HL-60/S4 treated with phorbol 12-myristate 13-acetate at 8.2 ng/mL for 4 days and 3 days (cell line): ENCODE results near the gene PWWP2B.

ENCODE experiments used
- in situ Hi-C: fragments of 300-500 bp; cut with MboI; formaldehyde crosslinking; loops from 2 replicates; pipeline ENCODE4 v1.15.0; 2022; ENCODE audit warnings: low sequenced_read_pairs

The PWWP2B gene

DNA sequence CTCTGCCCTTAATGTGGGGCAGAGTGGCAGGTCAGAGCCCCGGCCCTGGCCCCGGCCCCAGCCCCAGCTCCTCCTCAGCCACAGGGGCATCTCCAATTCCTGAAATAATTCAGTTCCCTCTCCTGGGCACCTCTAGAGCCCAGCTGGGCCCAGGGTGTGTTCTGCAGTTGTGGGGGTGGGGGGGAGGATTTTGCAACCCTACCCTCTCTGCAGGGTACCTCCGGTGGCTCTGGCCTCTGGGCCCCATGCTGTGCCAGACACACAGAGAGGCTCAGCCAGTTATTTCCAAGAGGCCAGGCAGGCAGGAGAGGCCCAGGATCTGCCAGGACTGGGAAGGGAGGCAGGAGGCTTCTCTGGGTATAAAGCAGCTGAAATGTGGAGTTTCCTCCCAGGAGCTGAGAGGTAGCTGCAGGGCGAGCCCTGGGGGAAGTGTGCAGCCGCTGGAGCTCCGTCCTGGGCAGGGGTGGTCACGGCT lies 47.9 kb downstream of the PWWP2B start:
- in situ Hi-C loops = no loop called here

DNA sequence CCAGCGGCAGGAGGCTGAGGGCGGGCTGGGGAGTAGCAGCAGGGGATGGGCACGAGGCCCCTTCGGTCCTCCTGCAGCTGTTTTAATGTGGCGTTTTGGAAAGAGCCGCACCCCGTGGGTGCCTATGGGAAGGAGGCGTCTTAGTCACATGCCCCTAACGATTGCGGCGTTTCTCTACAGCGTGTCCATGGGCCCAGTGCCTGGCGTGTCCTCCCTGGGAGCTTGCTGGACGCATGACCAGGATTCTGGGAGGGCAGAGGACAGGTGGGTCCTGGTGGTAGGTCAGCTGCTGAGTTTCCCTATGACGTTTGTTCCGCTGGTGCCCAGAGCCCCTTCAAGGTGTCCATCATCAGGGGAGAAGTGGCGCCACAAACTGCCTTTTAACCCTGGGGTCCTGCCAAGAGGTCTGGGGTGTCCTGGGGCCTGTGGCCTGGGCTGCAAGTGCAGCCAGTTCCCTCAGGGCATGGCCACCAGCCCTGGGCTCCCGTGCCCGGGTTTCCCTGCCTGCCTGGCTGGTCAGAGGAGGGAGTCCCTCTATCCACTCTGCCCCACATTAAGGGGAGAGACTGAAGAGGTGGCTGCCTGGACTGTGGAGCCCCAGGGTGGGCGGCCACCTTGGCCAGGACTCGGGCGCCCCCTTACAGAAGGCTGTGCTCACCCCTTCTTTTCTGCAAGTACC lies 48.7 kb downstream of the PWWP2B start:
- in situ Hi-C loops = no loop called here

- in situ Hi-C loops = no loop called here
Observed at GRCh38 chr10:132446195-132446581, 49.2 kb downstream of the PWWP2B start.

- in situ Hi-C loops = no loop called here
Observed at GRCh38 chr10:132446661-132447445, 49.9 kb downstream of the PWWP2B start.

DNA sequence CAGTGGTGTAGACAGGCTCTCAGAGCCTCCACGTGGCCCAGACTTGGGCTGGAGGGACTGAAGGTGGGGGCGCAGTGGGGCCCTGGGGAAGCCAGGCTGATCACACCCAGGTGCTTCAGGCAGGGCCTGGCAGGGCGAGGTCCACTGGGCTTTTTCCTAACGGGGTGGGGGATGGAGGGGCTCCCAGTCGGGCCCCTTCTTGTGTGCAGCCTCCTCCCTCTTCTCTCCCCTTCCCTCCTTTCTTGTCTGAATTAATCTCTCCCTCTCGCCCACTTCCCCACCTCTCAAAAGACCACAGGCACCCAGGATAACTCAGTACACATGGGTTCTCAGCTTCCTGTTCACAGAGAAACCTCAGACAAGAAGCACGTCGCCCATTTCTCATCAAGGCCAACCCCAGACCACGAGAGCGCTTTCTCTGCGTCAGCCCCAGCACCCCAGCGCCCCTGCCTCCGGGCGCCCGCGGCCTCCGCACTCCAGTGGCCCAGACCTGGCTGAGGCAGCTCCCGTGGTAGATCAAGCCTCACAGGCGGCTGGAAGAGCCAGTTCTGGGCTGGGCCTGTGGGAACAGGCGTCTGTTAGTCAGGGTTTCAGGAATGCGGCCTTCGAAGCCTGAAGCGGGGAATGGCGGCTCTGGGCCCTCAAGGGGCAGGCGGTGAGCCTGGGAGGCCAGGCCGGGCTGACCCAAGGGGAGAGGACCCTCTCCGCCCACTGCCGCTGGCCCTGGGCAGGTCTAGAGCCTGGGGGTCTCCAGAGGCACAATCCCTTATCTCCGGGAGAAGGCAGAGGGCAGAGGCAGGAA lies 50.6 kb downstream of the PWWP2B start:
- in situ Hi-C loops = no loop called here

DNA sequence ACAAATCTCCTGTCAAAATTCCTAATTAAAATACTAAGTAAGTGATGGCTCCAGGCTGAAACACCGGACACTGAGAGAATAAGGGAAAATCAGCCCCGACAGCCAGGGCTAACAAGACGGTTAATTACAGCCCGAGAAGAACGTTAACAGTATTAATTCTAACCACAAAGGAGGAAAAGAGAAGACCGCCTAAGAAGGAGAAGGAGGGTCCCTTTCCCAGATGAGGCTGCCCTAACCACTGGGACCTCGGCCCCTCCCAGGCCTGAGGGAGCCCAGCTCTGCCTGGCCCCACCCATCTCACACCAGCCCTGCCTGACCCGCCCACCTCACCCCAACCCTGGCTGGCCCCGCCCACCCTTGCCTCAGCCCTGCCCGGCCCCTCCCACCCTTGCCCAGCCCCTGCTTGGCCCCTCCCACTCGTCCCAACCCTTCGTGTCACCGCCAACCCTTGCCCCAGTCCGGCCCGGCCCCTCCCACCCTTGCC lies 51.3 kb downstream of the PWWP2B start:
- in situ Hi-C loops = no loop called here

- in situ Hi-C loops = no loop called here
Observed at GRCh38 chr10:132449051-132449810, 52.2 kb downstream of the PWWP2B start.

GRCh38 chr10:132449811-132450181 lies 52.8 kb downstream of the PWWP2B start:
- in situ Hi-C loops = loop anchor here (10.0 kb wide), 2 partner anchors 185 to 225 kb away; no protein-coding TSS in a partner anchor

DNA sequence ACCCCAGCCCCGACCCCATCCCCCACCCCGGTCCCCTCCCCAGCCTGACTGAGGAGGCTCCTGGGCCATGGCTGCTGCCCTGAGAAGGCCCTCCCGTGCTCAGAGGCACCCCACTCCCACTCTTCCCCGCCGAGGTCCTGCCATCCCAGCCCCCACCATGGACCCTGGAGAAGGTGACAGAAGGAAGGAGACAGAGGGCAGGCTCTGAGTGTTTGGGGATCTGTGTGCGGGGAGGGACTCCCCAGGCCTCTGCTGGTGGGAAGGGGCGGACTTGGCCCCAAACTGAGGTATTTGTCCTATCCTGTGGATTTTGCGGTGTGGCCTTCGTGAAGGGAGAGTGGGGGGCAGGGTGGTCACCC lies 53.4 kb downstream of the PWWP2B start:
- in situ Hi-C loops = loop anchor here (10.0 kb wide), 2 partner anchors 184 to 226 kb away; no protein-coding TSS in a partner anchor

DNA sequence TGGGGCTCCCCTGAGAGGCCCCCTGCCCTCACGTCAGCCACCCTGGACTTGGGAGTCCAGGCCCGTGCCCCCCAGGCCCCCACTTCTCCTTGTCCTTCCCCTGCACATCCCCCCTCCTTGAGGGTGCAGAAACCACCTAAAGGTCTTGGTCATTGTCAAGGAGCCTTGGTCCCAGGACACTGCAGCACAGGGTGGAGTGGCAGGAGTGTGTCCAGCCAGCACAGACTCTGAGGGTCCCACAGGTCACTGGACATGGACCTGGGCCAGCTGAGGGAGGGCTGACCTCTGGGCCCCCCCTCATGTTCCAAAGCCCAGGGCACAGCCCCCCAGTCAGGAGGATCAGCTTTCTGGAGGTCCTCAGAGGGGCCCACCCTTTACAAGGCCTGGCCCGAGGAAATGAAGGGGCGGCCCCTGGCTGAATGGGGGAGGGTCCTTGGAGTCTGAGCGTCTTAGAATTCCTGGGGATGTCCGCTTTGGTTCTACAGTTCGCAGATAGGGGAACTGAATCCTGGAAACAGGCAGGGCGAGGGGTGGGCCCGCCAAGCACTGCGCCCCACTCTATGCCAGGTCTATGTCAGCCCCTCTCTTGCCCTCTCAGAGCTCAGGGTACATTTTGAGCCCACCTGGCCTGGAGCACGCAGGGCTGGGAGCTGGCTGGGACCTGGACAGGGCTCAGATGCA lies 54.0 kb downstream of the PWWP2B start:
- in situ Hi-C loops = loop anchor here (10.0 kb wide), 2 partner anchors 184 to 226 kb away; no protein-coding TSS in a partner anchor

DNA sequence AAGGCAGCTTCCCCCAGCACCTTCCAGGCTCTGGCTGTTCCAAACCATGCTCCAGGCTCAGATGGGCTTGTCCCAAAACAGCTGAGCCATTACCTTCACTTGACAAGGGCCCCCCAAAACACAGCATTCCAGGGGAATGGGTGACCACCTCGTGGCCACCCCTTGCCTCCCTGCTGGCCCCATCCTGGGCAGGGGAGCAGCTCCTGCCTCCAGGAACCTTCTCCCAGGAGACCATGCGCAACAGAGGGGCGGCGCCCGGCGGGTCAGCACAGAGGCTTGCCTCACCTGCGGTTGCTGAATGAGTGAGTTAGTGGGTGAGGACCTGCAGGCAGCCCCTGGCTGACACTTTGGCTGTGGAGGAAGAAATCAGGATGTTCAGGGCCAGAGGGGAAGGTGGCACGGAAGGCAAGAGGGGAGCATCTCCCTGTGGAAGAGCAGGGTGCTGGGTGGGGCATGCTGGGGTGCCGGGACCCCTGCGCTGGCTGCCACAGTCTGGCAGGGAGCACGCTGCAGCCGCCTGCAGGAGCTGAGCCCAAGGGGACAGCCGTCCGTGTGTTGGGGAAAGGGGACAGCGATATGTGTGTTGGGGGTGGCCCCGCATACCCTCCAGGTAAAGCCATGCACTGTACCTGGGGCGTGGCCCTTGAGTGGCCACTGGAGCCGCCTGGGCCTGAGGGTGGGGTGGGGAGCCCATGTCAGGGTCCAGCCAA lies 54.7 kb downstream of the PWWP2B start:
- in situ Hi-C loops = loop anchor here (10.0 kb wide), 2 partner anchors 183 to 227 kb away; no protein-coding TSS in a partner anchor

GRCh38 chr10:132452216-132452650 lies 55.2 kb downstream of the PWWP2B start:
- in situ Hi-C loops = loop anchor here (10.0 kb wide), 2 partner anchors 183 to 227 kb away; no protein-coding TSS in a partner anchor

- in situ Hi-C loops = loop anchor here (10.0 kb wide), 2 partner anchors 182 to 228 kb away; no protein-coding TSS in a partner anchor
Observed at GRCh38 chr10:132452651-132453469, 55.9 kb downstream of the PWWP2B start.

DNA sequence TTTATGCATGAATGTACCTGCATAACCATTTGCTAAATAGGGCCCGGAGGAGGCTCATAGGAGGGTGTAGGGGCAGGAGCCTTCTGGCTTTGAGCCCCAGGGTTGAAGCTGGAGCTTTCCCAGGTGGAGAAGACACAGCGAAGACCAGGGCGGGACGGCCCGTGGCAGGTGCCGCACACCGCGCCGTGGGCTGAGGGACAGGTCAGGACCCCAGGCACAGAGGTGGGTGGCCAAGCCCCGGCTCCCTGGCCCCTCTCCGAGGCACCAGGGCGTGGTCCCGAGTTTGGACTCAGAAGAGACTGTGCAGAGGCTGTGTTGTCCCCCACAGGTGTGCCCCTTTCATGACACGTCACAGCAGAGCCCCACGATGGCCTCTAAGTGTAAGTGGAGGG lies 56.5 kb downstream of the PWWP2B start:
- in situ Hi-C loops = loop anchor here (10.0 kb wide), 2 partner anchors 181 to 229 kb away; no protein-coding TSS in a partner anchor

- in situ Hi-C loops = loop anchor here (10.0 kb wide), 2 partner anchors 180 to 230 kb away; no protein-coding TSS in a partner anchor
Observed at GRCh38 chr10:132454296-132455198, 57.5 kb downstream of the PWWP2B start.

DNA sequence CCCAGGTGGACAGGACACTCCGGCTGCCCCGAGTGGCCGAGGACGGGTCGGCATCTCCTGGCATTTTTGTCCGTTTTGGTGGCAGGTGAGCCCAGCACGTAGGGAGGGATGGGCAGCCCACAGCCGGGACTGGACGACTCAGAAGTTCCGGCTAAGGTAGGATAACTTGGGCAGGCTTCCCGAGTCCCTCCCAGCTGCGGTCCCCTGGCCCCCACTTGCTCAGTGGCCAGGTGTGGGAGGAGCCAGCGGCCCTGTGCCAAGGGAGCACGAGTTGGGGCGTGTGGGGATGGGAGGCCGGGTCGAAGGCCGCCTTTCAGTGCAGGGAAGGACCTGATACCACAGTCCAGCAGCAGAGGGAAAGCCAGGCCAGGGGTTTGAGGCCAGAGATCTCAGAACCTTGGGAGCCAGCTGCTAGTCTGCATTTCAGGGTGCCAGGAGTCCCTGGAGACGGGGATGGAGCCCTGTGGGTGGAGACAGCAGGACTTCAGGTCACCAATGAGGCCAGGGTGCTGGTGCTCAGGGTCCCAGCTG lies 58.5 kb downstream of the PWWP2B start:
- in situ Hi-C loops = loop anchor here (10.0 kb wide), 2 partner anchors 179 to 231 kb away; no protein-coding TSS in a partner anchor
